Measurements from ENCODE around the gene PEAK1.
"Not testable (repeated sequence)": the region's sequence is repeated elsewhere in the genome, so short reads cannot be mapped to it uniquely, and the experiment has no call there.

The PEAK1 gene

DNA sequence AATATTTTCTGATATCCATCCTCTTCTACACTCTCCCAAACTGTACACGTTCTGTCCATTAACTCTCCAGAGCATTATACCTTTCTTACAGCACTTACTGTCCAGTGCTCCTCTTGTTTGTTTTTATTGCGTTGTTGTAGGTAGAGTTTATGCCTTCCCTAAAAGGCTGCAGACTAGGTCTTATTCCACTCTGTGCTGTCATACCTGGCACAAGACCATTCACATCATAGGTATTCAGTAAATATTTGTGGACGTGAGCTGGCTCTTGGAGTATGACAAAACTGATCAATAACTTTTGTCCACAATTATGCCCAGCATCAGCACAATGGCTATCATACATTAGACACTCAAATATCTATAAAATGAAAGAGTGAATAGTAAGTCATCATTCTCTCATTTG is 5.2 kb upstream of the PEAK1 start:
- DNase-seq = no peak

DNA sequence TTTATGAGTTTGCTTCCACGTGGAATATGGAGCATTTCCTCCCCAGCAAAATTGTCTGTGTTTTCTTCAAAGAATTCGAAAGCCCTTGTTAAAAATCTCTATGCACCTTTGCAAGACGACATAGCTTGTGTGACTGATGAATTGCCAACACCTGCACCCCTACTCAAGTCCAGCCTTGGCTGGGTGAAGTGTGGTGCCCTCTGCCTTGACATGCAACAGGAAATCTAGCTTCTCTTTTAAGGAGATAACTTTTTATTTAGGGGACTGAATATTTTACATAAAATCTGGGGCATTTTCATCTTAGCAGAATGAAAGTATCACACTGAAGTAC is 1.4 kb upstream of the PEAK1 start:
- no peak for DNase-seq

DNA sequence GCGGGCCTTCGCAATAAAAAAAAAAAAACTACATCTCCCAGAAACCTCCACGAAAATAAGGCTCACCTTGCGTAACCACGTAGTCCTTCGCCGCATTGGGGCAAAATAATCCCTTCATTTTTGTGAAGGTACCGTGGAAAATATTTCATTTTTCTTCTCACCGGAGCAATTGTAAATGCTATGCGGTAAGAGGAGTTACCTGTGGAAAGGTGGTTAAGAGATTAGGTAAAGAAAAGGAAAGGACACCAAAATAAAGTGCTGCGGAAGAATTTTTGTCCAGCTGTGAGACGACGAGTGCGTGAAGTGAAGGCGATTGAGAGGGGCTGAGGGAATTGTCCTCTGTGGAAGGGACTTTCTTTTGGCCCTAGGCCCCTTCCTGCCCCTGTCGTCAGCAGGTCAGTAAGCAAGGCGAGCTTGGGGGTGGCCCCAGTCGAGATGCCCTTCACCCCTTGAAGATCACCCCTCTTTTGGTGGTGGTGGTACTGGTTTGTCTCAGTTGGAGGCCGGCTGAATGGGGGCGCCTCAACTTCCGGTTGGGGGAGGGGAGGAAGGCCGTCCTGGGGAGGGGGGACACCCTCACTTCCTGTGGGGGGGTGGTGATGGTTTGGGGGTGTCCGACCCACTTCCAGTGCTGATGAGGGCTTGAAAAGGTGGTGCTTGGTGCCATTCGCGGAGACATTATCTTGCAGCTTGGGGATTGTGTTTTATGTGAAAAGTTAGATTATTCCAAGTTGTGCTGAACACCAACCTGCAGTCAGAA is 886 bp upstream of the PEAK1 start, which contains the start of gene HMG20A:
TSS of gene HMG20A (plus strand) at position 279 of the 760 bp plus-strand sequence. CDS start 37,520 bp downstream, outside the sequence.
- peak; percentile 23 to 24 for DNase-seq

DNA sequence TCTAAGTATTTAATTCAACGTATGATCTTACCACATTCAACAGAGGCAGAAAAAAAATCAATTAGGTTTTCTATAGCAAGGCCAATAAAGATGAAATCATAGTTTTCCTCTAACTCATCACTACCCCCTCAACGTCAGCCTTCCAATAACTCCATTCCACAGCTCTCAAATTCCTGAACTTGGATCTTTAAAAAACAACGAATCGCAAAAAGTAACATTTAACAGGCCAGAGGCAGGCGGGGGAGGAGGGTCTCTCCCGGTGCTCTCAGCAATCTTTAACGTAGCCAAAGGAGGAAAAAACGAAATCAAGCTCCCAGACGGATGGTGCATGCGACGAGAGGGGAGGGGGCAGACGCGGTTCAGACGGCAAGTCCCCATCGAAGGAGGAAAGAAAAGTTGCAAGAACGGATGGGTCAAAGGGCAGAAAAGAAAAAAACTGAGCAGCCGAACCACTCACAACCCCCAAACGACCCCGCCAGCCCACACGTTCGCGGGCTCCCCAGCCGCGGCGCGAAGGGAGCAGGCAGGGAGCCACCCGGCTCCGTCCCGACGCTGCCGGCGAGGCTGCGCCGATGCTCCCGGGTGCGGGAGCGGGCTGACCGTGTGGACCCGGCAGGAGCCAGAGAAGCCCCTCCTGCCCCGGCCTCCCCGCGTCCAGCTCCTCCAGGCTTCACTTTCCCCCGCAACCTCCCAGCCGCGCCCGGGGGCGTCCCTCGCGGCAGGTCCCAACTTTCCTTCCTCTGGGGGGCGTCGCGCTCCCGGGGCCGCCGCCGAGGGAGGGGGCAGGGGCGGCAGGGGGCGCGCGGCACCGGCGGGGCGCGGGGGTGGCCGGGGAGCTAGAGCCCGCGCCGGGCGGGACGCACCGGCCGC is 703 bp downstream of the PEAK1 start:
- DNase-seq = peak; percentile 49 to 53

DNA sequence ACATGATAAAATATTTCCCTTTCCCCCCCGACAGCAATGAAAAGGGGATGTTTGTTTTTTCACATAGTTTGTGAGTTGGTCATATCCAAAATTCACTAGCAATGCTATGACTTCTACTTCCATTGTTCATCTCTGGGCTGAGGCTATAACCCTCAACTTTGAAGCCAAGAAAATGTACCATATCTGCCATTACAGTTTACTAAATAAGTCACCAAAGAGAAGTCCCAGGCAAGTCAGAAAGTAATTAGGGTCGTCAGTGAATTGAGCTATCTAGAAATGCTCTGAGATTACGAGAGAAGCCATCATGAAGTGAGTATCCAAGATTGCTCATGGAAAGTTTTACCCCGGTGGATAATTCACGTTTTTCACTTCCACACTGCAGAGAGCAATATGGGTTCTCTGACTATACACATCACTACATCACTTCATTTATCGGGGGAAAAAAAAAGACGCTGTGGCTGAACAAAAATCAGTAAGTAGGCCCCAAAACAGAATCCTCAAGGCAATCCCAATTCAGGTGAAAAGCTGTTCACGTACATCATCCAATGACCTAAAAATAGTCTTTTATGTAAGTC is 1.4 kb downstream of the PEAK1 start:
- no peak for DNase-seq

DNA sequence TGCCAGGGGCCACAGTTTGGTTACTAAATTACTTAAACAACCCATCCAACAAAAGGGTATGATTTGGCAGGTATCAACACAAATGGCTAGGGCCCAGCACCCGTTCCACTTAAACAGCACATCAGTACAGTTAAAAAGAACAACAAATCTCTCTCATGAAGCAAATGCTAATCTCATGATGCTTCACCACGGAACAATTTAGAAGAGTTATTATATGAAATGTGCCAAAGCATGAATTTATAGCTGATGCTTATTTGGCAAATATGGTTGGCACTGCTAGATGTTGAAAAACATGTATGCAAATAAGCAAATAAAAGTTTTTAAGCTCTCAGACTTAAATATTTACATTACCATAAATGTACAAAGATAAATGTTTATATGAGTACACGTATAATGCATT is 2.3 kb downstream of the PEAK1 start:
- DNase-seq = no peak

DNA sequence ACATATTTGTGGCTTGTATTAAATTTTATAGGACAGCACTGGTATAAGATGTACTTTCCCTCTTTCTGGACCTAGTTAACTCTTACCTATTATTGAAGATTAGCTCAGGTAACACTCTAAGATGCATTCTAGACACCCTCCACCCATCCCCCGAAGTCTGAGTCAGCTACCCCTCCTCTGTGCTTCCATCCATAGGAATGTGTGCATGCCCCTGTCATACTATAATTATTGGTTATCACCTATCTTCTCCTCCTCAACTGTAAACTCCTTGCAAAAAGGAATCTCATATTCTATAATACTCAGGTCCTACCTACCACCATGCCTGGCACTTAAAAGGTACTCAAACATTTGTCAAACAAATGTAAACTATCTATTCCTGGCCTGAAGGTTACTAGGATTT is 3.0 kb downstream of the PEAK1 start:
- DNase-seq = no peak

DNA sequence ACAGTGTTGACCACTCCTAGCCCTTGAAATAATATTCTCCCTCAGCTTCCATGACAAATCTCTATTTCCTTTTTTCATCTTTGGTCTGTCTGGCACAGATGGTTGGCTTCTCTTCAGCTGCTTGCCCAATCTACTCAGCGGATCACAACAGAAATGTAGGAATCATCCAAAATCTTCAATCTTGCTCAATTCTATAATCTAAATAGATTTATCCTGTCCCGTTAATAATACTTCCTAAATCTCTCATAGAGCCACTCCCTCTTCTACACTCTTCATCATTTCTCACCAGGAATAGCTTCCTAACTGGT is 3.8 kb downstream of the PEAK1 start:
- no peak for DNase-seq

DNA sequence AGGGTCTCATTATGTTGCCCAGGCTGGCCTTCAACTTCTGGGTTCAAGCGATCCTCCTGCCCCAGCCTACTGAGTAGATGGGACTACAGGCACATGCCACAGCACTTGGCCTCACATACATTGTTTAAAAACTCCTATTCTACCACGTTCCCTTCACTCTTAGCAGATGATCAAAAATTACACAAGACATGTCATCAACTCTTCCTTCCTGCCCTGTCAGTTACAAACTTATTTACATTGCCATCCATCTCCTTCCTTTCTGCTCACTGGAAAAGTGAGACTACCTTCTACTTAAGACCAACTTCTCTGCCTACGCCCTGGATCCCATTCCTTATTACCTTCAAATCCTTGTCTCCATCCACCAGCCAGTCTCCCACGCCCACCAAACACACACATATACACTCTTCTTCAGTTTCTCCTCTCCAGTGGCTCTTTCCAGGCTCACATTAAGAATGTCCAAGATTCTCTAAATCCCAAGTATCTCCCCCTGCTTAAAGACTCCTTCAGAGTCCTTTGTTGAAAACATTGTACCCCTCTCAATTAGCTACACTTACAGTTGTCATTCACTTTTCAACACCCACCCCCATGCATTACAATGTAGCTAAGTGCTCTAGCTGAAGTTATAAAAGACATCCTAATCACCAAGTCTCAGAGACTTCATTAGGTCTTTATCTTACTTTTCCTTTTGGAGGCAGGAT is 4.3 kb downstream of the PEAK1 start:
- no peak for DNase-seq

DNA sequence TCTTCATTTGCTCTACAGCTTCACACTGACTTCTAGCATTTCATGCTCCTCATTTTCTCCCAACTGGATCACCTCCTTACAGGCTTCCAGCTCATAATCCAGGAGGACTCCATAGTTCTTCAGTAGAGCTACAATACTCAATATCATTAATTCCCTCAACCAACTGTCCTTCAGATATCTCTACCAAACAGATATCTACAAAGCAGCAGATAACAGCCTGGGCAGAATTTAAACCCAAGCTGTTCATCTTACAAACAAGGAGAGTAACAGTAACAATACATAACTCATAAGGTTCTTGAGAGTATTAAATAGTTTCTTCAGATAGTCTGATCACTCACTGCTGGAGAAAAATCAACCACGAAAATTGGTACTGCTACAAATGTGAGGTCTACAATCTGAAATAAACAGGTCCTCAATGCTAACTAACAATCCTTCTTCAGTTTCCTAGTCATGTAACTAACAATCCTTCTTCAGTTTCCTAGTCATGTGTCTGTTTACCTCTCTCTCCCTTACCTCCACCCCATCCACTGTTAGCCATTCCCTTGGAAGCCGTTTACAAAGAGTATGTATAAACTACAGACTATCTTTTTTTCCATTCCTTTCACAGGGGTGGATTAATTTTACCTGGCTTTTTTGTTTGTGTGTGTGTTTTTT is 5.0 kb downstream of the PEAK1 start:
- no peak for DNase-seq

DNA sequence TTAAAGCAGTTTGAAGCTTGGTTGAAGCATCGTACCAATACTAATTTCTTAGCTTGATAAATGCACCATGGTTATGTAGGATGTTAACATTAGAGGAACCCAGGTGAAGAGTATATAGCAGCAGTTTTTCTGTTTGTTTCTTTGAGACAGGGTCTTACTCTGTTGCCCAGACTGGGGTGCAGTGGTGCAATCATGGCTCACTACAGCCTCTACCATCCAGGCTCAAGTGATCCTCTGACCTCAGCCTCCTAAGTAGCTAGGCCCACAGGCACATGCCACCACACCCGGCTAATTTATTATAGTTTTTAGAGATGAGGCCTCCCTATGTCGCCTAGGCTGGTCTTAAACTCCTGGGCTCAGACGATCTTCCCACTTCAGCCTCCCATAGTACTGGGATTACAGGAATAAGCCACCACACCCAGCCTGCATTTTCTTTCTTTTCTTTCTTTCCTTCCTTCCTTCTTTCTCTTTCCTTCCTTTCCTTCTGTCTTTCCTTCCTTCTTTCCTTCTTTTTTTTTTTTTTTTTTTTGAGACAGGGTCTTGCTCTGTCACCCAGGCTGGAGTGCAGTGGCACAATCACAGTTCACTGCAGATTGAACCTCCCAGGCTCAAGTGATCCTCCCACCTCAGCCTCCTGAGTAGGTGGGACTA is 6.1 kb downstream of the PEAK1 start:
- DNase-seq = no peak

DNA sequence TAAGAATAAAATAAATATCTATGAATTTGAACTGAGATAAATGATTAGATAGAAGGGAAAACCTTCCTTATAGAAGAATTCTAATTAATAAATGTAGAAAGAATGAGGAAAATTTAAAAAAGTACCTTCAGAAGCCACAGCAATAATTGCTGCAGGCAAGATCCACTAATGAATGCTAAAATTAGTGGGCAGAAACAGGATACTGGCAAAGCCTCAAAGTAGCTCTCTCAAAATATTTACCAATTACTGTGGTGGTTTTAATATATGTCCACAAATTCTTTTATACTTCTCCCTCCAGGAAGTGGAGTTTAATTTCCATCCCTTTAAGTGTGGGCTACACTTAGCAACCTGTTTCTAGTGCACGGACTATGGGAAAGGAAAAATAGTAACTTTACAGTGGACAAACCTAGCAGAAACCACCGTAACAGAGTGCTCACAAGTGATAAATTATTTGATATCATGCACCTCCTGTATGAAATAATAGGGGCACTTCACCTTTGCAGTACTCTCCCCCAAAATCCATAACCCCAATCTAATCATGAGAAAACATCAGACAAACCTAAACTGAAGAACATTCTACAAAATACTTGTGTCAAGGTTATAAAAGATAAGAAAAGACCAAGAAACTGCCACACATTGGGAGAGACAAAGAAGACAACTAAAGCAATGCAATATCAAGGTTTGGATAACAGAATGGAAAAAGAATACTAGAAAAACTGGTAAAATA is 6.8 kb downstream of the PEAK1 start:
- DNase-seq = no peak

DNA sequence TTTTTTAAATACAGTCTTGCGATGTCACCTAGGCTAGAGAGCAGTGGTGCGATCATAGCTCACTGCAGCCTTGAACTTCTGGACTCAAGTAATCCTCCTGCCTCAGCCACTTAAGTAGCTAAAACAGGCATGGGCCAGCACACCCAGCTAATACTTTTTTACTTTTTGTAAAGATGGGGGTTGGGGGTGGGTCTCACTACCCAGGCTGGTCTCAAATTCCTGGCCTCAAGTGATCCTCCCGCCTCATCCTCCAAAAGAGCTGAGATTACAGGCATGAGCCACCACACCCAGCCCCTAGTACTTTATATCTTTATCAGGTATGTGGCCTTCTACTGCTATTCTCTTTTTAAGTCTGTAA is 8.3 kb downstream of the PEAK1 start:
- DNase-seq = no peak

DNA sequence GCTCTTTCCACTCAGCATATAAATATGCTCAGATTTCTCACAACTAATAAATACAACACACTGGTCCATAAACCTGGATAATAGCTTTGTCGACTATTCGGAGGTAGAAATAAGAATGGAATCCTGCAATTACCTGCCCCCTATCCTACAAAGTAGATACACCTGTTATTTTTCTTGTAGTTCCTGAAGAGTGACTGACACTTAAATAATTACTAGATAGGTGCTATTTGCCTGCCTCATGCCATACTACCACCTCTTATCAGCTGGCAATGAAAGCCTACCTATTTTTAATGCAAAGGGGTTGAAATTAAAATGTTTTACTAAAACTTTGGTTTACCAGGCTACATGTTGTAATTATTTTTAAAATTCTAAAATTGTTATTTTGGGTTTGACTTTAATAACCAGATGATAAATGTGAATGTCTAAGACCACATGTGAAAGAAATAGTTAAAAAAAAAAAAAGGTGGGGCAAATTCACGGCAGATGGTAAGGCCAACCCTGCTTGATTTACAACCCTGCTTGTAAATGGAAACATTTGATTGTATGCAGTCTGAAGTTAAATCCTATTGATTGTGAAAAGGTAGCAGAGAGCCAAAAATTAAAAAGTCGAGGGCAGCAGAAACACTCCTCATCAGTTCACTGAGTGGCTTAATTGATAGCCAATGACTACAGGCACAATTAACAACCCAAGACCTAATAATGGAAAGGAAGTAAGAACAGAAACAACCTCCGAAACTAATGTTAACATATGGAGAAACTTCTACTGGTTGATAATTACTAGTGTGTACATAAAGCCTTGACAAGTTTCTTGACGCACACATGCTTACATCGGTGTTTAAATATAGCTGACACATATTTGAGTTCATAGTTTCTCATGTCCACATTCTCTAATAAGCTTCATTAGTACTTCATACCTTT is 8.9 kb downstream of the PEAK1 start:
- no peak for DNase-seq

DNA sequence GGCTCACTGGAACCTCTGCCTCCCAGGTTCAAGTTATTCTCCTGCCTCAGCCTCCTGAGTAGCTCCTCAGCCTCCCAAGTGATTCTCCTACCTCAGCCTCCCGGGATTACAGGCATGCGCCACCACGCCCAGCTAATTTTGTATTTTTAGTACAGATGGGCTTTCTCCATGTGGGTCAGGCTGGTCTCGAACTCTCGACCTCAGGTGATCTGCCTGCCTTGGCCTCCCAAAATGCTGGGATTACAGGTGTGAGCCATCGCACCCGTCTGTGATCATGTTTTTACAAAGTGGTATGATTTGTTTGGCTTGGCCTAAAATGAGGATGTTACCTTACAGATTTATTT is 9.8 kb downstream of the PEAK1 start:
- not testable (repeated sequence) for DNase-seq

DNA sequence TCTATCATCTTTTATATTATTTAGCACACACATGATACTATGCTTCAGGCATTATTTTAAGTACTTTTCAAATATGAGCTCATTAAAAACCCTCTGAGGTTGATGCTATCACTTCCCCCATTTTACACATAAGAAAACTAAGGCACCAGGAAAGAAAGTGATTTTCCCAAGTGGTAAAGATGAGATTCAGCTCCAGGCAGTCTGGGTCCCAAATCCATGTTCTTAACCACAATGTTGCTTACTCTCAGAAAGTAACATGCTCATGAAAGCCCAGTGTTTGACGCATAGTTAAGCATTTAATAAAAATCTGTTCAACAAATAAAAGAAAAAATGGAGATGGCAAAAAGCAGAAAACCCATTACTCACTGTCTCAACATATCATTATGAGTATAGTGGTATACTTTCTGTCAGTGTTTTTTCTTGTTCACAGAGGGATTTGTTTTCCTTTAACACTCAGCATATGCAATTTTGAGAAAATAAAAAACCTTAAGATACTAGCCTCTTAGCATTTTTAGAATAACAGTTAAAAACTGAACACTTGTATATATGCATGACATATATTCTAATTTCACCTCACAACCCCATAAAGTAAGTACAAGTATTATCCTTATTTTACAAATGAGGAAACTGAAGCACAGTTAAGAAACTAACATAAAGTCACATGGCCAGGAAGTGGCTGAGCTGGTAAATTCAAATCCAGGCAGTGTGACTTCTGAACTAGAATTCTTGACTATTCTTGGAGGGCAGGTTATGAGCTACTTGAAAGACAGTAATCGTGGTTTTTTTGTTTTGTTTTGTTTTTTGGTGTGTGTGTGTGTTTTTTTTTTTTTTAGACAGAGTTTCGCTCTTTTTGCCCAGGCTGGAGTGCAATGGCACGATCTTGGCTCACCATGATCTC is 10.4 kb downstream of the PEAK1 start:
- DNase-seq = no peak

DNA sequence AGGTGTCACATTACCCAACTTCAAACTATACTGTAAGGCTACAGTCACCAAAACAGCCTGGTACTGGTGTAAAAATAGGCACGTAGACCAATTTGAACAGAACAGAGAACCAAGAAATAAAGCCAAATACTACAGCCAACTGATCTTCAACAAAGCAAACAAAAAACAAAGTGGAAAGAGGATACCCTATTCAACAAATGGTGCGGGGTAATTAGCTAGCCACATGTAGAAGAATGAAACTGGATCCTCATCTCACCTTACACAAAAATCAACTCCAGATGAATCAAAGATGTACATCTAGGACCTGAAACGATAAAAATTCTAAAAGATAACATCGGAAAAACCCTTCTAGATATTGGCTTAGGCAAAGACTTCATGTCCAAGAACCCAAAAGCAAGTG is 13.1 kb downstream of the PEAK1 start:
- no peak for DNase-seq

DNA sequence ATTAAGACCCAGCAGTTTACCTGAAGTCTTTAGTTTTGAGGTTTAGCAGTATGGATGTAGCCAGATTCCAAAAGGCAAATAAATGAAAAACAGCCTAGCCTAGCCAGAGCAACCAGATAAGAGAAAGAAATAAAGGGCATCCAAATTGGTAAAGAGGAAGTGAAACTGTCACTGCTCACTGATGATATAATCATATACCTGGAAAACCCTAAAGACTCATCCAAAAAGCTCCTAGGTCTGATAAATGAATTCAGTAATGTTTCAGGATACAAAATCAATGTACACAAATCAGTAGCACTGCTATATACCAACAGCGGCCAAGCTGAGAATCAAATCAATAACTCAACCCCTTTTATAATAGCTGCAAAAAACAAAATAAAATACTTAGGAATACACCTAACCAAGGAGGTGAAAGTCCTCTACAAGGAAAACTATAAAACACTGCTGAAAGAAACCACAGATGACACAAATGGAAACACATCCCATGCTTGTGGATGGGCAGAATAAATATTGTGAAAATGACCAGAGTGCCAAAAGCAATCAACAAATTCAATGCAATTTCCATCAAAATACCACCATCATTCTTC is 13.6 kb downstream of the PEAK1 start:
- DNase-seq = not testable (repeated sequence)

DNA sequence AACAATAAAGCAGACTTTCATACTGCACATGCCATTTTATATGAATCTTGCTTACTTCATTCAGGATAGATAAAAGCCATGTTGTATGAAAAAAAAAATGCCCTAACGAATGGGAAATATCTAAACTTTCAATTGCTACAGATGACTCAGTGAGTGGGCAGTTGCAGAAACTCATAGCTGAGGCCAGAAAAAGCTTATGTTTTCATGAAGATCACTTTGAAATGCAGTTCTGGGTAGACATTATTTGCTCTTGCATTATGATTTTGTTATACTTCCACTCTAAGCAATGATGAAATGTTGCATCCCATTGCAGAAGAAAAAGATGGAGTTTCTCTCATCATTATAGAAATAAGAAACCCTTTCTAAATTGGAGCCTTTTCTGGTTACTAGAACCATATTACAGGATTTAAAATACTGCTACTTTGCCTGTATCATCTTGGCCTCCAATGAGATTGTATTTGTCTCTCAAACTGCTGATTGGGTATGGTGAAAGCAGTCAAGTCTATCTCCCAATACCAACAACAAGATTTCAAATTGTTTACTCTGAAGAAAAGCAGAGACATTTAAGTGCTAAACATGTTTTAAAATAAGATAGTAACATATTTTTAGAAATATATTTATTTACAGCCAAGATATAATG is 17.0 kb downstream of the PEAK1 start:
- DNase-seq = no peak
